GM19025 (cell line): ENCODE data around the gene CFAP74.
A peak's percentile ranks its signal among the peaks of the same experiment; 100 is the strongest.
"Not testable (repeated sequence)": the region's sequence is repeated elsewhere in the genome, so short reads cannot be mapped to it uniquely, and the experiment has no call there.

Experiments
- ATAC-seq: cut with Tn5 transposase; IDR thresholded peaks from one replicate; pipeline ENCODE4 v1.9.1; 2021; ENCODE audit warnings: mild to moderate bottlenecking, low read depth, moderate library complexity; ENCODE audit not compliant: unreplicated experiment

The CFAP74 gene

DNA sequence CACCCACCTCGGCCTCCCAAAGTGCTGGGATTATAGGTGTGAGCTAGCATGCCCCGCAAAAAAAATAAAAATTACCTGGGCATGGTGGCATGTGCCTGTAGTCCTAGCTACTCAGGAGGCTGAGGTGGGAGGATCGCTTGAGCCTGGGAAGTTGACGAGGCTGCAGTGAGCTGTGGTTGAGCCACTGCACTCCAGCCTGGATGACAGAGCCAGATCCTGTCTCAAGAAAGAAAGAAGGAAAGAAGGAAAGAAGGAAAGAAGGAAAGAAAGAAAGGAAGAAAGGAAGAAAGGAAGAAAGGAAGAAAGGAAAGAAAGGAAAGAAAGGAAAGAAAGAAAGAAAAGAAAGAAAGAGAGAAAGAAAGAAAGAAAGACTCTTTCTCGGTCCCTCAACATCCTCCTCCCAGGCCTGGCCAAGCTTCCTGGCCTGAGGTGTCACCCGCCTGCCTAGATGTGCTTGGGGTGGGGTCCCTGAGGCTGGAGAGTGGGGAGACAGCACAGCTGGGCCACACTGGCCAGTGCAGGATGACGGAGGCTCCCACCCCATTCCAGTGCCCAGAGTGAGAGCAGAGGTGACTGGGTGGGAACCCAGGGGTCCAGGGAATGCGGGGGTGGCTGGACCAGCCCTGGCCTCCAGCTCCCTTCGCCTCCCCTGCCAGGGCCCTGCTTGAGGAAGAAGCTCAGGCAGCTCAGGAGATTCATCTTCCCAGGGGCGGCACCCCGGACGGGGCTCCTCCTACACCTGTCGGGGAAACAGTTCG lies 102.5 kb downstream of the CFAP74 start:
- no peak for ATAC-seq

DNA sequence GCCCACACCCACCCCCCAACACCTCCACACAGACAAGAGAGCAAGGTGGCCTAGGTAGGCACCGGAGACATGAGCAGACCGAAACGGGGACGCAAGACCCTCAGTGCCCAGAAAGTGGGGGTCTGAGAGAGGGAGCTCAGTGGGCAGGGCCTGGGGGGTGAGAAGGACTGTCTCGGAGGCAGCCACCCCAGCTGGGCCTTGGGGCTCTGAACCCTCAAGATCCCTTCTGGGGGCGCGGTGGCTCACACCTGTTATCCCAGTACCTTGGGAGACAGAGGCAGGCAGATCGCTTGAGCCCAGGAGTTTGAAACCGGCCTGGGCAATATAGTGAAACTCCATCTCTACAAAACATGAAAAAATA lies 103.6 kb downstream of the CFAP74 start:
- ATAC-seq: no peak

DNA sequence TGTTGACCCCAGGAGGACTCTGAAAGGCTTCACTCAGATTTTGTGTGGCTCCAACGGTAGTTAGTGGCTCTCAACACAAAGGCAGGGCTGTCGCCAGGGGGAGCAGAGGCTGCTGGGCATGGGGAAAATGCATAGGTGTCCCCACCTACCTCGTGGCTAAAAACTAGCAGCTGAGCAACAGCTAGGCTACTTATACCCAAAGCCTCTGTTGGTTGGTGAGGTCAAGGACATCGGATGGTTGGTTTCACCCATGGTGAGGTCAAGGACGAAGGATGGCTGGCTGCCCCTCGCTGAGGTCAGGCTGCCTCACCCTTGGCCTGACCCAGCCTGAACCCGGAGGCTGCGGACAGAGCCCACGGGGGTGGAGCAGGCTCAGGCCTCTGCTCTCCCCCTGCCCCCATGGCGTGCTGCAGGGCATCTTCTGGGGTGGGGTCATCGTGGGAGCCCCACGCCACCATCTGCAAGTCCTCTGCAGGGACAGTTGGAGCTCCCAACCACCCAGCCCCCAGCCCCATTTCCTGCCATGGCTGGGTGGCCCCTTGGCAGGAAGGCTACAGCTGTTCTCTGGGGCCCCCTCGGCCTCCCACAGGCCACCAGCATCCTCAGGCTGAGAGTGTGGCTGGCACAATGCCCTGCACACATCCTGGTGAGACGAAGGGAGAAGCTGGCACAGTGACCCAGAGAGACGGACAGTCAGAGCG lies 104.2 kb downstream of the CFAP74 start:
- ATAC-seq: no peak

DNA sequence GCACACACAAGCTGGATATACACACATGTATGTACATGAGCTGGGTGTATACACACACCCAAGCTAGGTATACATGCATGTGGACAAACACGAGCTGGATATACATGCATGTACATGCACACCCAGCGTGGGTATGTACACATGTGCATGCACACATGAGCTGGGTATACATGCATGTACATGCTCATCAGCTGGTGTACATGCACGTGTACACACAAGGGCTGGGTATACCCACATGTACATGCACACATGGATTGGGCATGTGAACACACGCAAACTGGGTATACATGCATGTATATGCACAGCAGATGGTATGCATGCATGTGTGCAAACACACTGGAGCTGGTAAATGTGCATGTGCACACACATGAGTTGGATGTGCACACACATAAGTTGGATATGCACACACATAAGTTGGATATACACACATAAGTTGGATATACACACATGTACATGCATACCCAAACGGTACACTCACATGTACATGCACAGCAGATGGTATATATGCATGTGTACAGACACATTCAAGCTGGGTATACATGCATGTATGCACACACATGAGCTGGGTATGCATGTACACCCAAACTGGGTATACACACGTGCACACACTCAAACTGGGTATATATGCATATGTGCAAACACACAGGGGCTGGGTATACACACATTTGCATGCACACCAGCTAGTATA lies 105.2 kb downstream of the CFAP74 start:
- ATAC-seq: no peak

DNA sequence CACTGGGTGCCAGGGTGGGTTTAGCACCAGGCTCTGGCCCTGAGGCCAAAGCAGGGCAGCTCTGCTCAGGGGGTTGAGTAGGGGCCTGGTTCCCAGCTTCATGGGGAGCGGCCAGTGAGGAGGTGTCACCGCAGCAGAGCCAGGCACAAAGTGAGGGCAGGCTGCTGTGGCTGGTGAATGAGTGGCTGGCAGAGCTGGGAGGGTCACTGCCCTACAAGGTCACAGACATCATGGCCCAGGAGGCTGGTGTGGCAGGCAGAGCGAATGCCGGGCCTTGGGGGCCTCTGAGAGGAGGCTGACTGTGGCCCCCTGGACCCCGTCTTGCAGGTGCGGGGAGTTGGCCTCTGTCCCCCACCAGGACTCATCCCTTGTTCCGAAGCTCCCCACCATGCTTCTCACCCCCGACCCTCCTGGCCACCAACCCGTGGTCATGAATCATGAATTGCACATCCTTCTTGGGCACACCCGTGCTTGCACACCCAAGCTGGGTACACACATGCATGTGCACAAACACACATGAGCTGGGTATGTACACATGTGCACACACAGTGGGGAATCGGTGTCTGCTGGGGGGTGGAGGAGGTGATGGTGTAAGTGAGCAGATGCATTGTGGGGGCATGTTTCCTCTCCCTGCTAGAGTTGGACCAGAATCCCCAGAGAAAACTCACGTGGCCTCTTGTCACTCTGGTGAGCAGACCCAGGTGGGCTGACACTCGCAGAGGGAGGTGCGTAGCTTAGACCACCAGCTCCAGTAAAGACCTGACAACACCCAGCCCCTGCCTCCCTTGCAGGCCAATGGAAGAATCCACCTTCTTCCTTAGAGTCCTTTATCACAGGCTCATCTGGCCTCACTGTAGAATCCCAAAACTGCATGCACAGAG lies 107.9 kb downstream of the CFAP74 start:
- no peak for ATAC-seq

DNA sequence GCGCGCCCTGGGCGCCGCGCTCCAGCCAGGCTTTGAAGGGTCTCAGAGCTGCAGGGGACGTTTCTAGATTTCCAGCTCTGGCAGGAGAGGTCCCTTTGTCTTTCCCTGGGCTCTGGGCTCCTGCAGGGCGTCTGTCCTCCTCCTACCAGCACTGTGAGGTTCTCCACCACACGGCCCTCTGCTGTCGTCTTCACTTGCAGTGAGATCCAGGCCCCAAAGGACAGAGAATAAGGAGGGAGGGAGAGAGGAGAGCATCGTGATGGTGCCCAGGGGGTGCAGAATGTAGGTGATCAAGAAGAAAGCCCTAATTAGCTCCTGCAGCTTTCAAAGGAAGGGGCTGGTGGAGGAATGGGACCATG lies 108.5 kb downstream of the CFAP74 start:
- ATAC-seq: no peak

DNA sequence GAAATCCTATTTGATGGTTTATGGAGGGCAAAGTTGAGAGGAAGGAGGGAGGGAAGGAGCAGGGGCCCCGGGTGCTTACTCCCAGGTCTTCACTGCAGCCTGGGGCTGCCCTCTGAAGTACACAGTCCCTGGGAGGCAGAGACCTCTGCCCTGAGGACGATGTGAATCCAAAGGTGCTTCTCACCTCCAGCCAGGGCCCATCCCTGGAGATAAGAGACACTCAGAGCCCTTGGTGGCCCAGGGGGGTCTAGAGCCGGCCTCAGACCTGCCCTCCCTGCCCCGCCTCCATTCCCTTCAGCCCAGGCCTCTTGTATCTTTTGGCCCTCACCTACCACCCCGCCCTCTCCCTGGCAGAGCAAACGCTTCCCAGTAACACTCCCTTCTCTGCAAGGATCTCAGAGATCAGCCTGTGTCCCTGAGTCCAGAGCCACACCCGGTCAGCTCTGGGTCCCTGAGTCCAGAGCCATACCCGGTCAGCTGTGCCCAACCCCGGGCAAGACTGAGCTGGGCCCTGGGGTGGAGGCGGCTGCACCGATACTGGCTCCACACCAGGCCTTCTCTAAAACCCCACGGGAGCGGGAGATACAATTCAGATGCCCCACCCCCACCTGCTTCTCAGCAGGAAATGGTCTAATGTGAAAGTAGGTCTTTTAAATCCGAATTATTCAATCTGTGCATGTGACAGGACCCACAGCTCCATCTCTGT lies 109.1 kb downstream of the CFAP74 start:
- ATAC-seq: no peak

DNA sequence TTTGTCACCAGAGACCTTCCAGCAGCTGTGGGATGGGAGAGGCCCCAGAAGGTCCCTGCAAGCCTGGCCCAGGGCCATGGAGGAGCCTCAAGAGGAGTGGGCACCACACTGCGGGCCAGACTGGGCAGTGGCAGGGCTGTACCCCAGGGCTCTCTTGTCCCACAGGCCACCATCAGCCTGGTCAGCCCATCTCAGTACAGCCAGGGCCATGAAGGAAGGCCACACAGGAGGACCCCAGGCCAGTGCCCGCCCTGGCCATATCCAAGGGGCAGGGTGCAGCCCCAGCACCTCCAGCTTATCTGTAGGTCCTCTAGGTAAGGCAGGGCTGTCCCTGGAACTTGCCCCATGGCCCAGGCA lies 109.6 kb downstream of the CFAP74 start:
- ATAC-seq: no peak

DNA sequence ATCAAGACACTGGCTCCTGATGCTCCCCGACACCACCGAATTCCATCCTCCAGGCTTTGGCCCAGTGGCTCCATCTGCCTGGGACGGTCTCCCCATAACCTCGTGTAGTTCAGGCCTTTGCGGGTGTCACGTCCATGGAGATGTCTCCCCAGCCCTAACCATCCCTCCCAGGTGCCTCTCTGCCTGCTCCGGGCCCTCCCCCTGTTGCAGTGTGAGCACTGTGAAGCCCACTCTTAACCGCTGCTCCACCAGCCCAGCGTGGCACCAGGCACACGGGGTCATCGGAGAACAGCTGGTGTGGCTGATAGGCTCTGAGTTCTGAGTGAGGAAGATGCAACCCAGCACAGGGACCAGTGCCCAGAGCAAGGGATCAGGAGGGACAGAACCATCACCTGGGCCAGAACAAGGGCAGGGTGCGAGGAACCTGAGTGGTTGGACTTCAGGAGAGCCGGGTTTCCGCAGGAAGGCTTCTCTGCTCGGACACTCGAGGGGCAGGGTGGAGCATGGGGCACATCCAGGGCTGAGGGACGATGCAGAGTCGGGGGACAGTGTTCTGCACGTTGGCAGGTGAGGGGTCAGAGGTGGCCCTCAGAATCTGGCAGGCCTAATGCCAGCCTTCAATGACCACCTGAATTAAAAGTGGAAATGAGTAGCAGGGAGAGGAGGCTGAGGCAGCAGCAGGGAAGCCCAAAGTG lies 110.1 kb downstream of the CFAP74 start:
- no peak for ATAC-seq

DNA sequence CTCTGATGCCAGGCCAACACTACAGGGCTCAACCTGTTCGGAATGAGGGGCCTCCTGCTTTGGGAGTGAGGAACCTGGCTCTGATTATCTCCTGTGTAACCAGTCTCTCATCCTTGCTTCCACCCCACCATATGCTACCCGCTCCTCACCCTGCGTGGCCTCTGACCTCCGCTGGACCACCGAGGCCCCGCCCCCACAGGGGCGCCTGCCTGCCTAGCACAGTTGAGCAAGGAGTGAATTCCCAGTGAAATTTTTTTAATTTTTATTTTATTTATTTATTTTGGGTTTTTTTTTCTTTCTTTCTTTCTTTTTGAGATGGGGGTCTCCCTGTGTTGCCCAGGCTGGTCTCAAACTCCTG lies 110.8 kb downstream of the CFAP74 start:
- ATAC-seq: no peak

DNA sequence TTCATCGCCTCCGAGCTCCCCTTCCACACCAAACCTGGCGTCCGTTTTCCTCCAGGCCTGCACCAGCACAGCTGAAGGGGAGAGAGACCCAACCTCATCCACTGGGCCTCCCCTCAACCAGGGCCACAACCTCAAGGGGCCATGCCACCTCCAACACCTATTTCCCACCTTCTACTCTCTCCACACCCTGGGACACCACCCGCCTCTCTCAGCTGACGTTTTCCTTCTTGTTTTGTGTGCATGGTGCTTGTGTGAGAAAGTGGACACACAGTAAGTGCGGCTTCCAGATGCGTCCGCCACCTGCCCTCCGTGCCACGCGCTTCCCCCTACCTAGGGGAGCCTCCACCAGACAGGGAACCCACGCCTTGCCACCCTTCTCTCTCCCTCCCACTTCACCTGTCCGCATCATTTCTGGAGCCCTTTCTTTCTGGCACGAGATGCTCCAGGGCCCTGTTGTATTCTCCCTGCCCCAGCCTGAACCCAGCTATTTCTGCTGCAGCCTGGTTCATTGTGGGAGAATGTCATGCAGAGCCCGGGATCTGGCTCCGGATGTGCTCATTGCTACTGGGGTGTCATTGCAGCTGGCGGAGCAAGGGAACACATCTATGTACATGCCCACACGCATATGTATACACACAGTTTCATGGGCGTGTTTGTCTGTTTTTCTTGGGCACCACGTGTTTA lies 111.4 kb downstream of the CFAP74 start:
- ATAC-seq: no peak

DNA sequence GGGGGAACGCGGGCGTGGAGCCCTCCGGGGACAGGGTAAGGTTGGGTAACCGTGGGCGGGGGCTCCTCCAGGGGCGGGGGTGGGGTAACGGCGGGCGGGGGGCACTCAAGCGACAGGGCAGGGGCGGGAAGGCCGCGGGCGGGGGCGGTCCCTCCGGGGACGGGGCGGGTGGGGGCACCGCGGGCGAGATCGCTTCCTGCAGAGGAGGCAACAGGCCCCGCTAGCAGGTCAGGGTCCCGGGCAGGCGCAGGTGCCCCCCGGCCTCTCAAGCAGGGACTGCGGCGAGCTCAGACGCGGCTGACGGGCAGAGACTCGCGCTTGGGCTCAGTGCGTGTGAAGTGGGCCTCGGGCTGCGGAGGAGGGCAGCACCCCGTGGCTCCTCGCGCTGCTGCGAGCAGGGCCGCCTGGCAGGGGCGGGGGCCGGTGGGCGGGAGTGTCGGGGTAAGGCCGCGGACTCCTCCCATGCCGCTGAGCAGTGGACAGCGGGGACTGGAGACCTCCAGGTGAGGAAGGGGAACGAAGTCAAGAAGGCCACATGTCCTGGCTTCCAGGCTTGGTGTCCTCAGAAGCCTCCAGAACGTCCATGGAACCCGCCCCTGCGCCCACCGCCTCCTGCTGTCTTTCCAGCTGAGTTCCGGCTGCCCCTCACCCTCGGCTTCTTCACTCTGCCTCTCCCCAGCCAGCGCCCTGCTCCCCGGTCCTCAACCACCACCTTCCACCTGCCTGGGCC lies 112.1 kb downstream of the CFAP74 start:
- peak; percentile 5 for ATAC-seq

DNA sequence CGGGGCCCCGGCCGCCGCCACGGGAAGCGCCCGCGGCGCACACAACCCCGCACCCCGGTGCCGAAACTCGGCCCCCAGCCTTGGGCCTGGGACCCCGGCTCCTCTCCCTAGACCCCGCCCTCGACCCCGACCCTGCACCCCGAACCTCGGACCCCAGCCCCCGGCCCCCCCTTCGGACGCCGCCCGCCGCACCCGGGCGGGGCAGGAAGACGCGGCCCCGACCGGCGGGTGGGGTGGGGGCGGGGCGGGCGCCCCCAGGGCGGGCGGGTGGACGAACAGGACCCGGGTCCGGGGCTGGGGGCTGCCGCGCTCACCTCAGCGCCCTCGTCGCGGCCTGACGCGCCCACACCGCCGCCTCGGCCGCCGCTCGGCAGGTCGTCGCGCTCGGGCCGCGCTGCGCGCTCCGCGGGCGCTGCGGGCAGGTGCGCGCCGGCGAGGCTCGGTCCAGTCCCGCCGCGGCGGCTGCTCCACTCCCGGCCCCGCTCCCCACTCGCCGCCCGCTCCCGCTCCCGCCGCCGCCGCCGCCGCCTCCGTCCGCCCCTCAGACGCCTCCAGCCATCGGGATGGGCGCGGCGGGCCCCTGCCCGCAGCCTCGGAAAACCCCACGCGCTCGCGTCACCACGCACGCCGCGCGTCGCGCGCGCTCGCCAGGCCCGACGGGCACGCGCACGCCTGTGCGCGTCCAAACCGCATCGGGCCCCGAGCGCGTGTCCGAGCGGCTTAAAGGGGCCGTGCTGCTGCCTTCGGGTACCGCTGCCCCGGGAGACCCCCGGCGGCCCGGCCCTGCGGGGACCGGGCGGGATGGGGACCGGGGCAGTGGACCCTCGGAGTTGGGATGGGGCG lies 112.9 kb downstream of the CFAP74 start, which contains the start of gene GNB1:
TSS of gene GNB1 (minus strand) at position 582 of the 843 bp plus-strand sequence. CDS start 65,634 bp downstream, outside the sequence.
- peak; percentile 71 for ATAC-seq

DNA sequence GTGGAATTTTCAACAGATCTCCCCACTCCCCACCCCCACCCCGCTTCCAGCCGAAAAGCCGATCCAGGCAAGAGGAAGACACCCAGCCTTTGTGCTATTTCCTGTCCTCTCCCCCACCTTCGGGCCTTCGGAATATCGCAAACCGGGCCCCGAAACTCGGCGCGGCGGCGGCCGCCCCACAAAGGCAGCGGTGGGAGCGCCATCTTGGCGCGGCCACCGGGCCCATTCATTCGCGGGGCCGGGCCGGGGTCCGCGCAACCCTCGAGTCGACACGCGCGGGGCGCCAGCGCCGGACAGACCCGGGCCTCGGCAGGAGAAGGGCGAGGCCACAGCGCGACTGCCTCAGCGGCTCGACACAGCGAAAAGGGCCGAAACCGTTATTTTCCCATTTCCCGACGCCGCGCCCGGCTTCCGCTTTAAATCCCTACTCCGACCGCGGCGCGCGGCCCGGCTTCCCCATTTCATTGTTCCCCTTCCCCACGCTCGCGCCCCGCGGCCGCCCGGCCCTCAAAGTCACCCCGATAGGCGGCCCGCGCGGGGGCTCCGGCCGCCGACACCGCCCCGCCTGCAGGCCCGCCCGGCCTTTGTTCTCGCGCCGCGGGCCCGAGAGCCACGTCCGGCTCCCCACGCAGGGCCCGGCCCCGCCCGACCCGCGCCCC lies 113.6 kb downstream of the CFAP74 start:
- peak; percentile 30 for ATAC-seq

DNA sequence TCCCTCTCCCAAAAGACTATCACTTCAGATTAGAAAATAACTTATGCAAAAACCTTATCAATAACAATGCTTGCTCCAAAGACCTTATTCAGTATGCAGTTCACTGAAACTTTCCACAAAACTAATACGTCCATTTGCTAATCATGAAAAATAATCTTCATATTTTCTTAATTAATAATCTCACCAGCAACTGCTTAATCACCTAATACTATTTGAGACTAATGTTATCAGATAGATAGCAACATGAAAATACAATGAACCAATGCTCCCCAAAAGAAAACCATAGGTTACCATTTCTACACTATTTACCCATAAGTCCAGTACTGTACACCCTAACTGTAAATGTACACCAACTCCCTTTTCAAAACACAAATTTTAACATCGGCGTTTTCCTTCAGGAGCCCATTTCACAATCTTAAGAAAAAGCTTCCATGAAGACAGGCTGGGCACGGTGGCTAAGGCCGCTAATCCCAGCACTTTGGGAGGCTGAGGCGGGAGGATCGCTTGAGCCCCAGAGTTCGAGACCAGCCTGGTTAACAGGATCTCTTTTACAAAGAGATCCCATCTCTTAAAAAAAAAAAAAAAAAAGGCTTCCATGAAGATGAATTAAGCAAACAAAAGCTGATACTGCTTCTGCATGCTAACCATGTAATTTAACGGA lies 114.4 kb downstream of the CFAP74 start:
- ATAC-seq: no peak

DNA sequence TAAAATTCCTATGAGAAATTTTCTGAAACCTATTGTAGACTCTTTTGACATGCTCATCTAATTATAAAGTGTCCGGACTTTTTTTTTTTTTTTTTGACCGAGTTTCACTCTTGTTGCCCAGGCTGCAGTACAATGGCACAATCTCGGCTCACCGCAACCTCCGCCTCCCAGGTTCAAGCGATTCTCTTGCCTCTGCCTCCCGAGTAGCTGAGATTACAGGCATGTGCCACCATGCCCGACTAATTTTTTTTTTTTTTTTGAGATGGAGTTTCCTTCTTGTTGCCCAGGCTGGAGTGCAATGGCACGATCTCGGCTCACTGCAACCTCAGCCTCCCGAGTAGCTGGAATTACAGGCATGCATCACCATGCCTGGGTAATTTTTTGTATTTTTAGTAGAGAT lies 119.7 kb downstream of the CFAP74 start:
- not testable (repeated sequence) for ATAC-seq
